Osteoblast (primary cell): ENCODE data around the gene RBM28. TPM values are rescaled to one million over a fixed set of nuclear protein-coding genes. Genes with fewer than 3 reads are reported as not detected.
A peak's percentile ranks its signal among the peaks of the same experiment; 100 is the strongest.

Source experiments
- DNase-seq: peaks from one replicate; pipeline ENCODE4 v3.0.0; 2011; ENCODE audit warnings: low spot score, mixed read lengths; ENCODE audit not compliant: insufficient read length; ENCODE audit errors: missing footprints
- H2AFZ ChIP-seq: 2 replicates; pipeline ENCODE4 v1.6.0; 2011; ENCODE audit warnings: mild to moderate bottlenecking, low read length
- H3K27ac ChIP-seq: 2 replicates; pipeline ENCODE4 v1.5.1; 2011; ENCODE audit warnings: mild to moderate bottlenecking, low read depth, low read length, moderate library complexity
- H3K27me3 ChIP-seq: 2 replicates; pipeline ENCODE4 v1.6.0; 2012; ENCODE audit warnings: mild to moderate bottlenecking, control low read depth, inconsistent platforms, low read length, moderate library complexity; ENCODE audit not compliant: insufficient read depth
- H3K36me3 ChIP-seq: 2 replicates; pipeline ENCODE4 v1.5.1; 2011; ENCODE audit warnings: mild to moderate bottlenecking, low read length, control low read depth, moderate library complexity; ENCODE audit not compliant: insufficient read depth
- H3K4me1 ChIP-seq: 2 replicates; pipeline ENCODE4 v1.5.1; 2011; ENCODE audit warnings: mild to moderate bottlenecking, low read length, control low read depth, moderate library complexity; ENCODE audit not compliant: insufficient read depth
- H3K4me2 ChIP-seq: 2 replicates; pipeline ENCODE4 v1.6.0; 2011; ENCODE audit warnings: mild to moderate bottlenecking, low read length; ENCODE audit not compliant: insufficient read depth
- H3K4me3 ChIP-seq: fragments of 200-600 bp; sonication (generic); 3 replicates; pipeline ENCODE4 v1.5.1; 2012; ENCODE audit warnings: mild to moderate bottlenecking, low read length, inconsistent platforms; ENCODE audit not compliant: insufficient read depth
- H3K79me2 ChIP-seq: 2 replicates; pipeline ENCODE4 v1.6.0; 2012; ENCODE audit warnings: mild to moderate bottlenecking, low read length, control low read depth, inconsistent platforms; ENCODE audit not compliant: insufficient read depth
- H3K9me3 ChIP-seq: 2 replicates; pipeline ENCODE4 v1.5.1; 2011; ENCODE audit warnings: low read depth, low read length, control low read depth
- H4K20me1 ChIP-seq: 2 replicates; pipeline ENCODE4 v1.6.0; 2012; ENCODE audit warnings: mild to moderate bottlenecking, low read length, control low read depth; ENCODE audit not compliant: insufficient read depth
- CTCF ChIP-seq: IDR thresholded peaks from 2 replicates; pipeline ENCODE4 v1.5.1; 2011; ENCODE audit warnings: mild to moderate bottlenecking, low read depth, low read length, moderate library complexity; ENCODE audit errors: extremely low read depth
- total RNA-seq: library from RNA; depleted of rRNA; stranded (reverse); fragments of >200 nt; gene quantifications from 2 replicates; pipeline ENCODE4 v1.2.3, GENCODE V29; 2012

The RBM28 gene
- total RNA-seq, 1 donor = 16.6 TPM

- no peak overlapping the region for H3K4me2 ChIP-seq
- H3K4me3 ChIP-seq = no peak overlapping the region
- no peak overlapping the region for H2AFZ ChIP-seq
- H3K27me3 ChIP-seq = no peaks in the 10 kb centered on the region
- H3K36me3 ChIP-seq = no peaks in the 10 kb centered on the region
- H4K20me1 ChIP-seq = no peaks in the 10 kb centered on the region
- no peaks in the 10 kb centered on the region for H3K79me2 ChIP-seq
- no peak for TF ChIP-seq CTCF
- DNase-seq = no peak
- H3K27ac ChIP-seq = no peak overlapping the region
- H3K4me1 ChIP-seq = peaks cover 11% of the 10 kb centered on the region
- no peaks in the 10 kb centered on the region for H3K9me3 ChIP-seq
These were observed 81.3 kb downstream of the RBM28 start for GRCh38 chr7:128262273-128263028.

GRCh38 chr7:128260069-128260795 is 83.5 kb downstream of the RBM28 start:
- Histone ChIP-seq H3K79me2 (no peaks in the 10 kb centered on the region), H2AFZ (no peak overlapping the region), H3K4me3 (no peak overlapping the region), H4K20me1 (no peaks in the 10 kb centered on the region), H3K36me3 (no peaks in the 10 kb centered on the region), H3K4me2 (no peak overlapping the region), H3K27ac (no peak overlapping the region), H3K9me3 (no peaks in the 10 kb centered on the region), H3K4me1 (no peaks in the 10 kb centered on the region), H3K27me3 (no peaks in the 10 kb centered on the region)
- no peak for TF ChIP-seq CTCF
- no peak for DNase-seq

DNA sequence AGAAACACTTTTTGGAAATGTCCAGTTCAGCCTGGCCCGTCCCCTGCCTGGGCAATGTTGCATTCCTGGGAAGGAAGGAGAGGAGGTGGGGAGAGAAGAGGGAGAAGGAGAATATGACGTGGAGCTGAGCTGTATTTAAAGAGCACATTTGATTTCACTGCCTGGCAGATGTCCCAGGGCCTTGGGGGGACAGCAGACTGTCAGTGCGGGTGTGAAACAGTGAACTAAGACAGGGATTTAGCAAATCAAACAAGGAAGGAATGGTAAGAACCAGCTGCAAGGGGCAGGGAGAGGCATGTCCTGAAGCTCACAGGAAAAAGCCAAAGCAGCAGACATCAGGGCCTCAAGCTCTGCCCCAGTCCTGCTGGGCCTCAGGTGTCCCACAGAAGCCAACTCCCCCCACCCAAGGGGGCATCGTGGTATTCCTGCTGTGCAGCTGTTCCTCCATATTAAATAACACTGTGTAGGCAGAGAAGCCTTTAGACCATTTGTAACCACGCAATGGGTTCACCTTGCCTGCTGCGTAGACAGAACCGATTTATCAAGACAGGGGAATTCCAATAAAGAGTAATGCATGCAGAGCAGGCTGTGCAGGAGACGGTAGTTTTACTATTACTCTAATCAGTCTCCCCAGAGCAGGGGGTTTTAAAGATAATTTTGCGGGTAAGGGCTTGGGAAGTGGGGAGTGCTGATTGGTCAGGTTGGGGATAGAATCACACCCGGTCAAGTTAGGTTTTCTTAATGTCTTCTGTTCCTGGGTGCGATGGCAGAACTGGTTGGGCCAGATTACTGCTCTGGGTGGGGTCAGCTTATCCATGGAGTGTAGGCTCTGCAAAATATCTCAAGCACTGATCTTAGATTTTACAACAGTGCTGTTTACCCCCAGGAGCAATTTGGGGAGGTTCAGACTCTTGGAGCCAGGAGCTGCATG is 84.3 kb downstream of the RBM28 start:
- no peak overlapping the region for H3K27ac ChIP-seq
- no peaks in the 10 kb centered on the region for H3K9me3 ChIP-seq
- no peak for TF ChIP-seq CTCF
- no peak overlapping the region for H3K4me2 ChIP-seq
- H4K20me1 ChIP-seq = no peaks in the 10 kb centered on the region
- H3K4me1 ChIP-seq = no peaks in the 10 kb centered on the region
- peak overlapping the region; percentile 64 for H2AFZ ChIP-seq
- DNase-seq = peak; percentile 81
- H3K27me3 ChIP-seq = no peaks in the 10 kb centered on the region
- no peaks in the 10 kb centered on the region for H3K79me2 ChIP-seq
- H3K4me3 ChIP-seq = no peak overlapping the region
- no peaks in the 10 kb centered on the region for H3K36me3 ChIP-seq
